ENCODE measurements around the gene FBXO28.

GRCh38 chr1:224178894-224179293 lies 65.0 kb downstream of the FBXO28 start:
- no peak for TF ChIP-seq GATA2 (IDR thresholded peaks at IDR 0.05; ENCODE audit: low read depth, low read length)
- TF ChIP-seq GATA3 (IDR thresholded peaks at IDR 0.05; ENCODE audit: low read depth, low read length), result no peak

Data from SH-SY5Y (cell line).